LoVo (cell line): ENCODE results near the gene MTHFD1L.

Source experiments
- DNase-seq: peaks from one replicate; pipeline ENCODE4 v3.0.0-alpha.2; 2016; ENCODE audit warnings: low spot score

MTHFD1L gene

DNA sequence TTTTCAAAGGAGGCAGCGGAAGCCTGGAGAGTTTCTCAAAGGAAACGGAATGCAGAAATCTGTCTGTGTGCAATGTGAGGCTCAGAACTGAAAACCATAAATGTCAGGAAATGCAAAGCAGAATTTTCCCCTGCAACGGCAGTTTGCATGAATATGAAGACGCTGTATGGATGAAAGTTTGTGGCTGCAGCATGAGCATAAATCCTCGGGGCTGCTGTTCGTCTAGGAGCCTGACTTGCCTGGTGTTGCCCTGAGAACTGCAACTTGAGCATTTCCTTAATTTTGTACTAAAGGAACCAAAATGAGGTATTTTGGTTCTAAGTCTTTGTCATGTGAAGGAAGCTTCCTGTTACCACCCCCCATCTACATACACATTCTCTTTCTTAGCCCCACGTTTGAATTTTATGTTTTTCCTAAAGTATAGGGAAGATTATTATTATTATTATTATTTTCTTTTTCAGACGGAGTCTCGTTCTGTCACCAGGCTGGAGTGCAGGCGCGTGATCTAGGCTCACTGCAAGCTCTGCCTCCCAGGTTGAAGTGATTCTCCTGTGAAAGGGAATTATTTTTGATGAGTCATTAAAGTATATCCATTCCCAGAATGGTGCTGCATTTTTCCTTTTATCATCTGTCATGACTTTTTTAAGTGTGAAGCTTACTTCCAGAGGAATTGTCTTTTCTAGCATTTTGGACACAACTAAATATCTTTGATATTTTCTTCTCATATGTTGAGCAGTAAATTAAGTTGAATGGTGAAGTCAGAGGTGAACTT is 33.1 kb downstream of the MTHFD1L start:
- no peak for DNase-seq

DNA sequence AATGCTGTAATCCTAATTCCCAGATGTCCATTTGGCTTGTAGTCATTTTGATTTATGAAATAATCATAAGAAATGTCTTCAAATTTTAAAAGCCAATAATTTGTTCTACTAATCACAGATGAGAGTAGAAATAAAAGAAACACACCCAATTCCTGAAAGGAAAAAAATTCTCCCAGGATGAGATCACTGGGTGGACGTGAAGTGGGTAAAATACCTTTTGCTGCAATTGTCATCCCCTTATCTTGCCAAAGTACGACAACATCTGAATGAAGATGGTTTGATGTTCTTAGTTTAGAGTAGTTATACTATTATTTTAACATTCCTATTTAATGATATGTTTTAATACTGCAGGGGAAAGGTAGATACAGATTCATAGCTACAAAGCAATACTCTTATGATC is 33.7 kb downstream of the MTHFD1L start:
- DNase-seq: no peak

DNA sequence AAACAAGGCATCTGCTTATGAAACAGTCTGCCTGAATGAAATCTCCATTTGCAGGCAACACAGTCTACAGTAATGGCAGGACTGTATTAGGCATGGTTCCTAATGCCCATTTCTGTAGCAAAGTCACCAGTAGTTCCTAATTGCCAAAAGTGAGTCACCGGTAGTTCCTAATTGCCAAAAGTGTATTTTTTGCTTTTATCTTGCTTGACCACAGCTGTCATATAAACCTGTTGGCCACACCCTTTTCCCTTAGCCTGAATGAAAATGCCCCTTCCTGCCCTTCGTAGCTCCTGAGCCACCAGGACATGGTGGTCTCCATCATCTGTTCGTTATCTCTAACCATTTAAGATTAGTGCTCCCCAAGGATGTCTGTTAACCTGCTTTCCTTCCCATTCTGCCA is 34.5 kb downstream of the MTHFD1L start:
- no peak for DNase-seq

DNA sequence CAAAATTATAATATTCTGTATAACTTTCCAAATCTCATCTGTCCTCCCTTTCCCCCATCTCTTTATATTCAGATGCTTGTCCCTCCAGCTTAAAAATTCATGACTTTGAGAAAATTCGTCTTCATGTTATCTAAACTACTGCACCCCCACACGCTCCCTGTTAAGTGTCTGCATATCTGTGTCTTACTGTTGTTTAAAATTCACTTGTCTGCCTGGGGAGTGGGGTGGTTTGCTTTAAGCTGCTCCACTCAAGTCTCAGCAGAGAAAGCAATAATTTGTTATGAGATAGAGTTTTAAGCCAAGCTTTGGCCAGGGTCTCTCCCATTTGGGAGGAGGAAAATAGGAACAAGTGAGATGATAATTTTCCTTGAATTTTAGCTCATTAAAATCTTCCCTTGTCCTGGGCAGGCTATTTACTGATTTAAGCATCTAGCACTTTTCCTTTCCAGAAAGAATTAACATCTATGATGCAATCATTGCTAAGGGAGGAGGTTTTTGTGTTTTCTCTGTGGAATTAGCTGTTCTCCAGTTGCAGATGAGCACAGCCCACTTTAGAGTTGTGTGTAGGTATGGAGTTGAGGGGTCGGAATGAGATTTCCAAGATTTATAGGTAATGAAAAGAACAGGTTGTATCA is 36.8 kb downstream of the MTHFD1L start:
- no peak for DNase-seq

DNA sequence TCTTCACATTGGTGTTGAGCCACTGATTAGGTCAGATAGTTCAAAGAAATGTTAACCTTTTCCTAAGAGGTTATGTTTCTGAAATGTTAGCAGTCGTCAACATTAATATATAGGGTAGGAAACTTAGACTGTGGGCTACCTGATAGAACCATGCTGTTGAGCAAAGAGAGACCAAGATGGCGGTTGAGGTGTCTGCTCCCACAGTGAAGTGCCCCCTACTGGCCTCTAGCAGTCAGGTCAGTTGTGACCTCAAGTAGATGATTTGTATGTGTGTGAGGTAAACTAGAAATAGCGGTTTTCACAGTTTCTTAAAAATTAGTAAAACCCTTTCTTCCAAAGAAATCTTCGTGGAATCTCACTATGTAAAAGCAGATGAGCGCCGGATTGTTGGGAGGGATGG is 40.3 kb downstream of the MTHFD1L start:
- DNase-seq: no peak

DNA sequence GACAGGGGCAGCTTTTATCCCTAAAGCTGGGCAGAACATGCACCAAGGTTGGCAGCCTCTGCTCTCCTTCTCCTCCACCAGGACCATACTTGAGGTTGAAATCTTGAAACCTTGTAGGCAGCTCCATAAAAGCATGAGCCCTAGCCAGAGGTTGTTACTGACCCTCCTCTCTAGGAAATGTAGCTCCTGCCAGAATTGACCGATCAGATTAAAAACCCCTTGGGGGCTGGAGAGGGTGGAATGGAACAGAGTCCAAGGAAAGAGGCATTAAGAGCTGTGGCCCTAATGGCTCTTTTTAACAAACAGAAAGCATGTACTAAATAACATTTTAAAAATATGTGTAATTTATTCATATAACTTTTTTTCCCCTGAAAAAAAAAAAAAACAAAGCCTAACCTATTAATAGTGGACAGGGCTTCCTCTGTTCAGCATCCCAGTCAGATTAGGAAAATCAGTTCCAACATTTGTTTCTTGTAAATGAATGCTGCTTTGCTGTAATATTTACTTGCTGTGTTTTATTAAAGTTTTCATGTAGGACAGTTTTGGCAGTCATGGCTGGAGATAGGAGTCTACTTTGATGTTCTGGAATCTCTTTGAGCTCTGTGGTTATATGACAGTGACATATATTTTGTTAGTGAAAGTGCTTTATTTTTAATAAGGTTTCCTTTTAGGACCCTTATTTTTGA is 41.3 kb downstream of the MTHFD1L start:
- no peak for DNase-seq

DNA sequence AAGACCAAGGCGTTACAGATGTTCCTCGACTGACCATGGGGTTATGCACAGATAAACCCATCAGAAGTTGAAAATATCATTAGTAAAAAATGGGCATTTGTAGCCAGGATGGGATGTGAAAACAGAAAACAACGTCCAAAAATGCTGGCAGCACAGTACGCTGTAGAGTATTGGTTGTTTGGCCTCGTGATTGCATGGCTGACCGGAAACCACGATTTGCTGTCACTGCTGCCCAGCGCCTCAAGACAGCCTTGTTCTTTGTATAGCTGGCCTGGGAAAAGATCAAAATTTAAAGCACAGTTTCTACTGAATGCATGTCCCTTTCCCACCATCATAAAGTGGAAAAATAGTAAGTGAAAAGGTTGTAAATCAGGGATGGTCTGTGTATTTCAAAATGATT is 41.9 kb downstream of the MTHFD1L start:
- DNase-seq: no peak

DNA sequence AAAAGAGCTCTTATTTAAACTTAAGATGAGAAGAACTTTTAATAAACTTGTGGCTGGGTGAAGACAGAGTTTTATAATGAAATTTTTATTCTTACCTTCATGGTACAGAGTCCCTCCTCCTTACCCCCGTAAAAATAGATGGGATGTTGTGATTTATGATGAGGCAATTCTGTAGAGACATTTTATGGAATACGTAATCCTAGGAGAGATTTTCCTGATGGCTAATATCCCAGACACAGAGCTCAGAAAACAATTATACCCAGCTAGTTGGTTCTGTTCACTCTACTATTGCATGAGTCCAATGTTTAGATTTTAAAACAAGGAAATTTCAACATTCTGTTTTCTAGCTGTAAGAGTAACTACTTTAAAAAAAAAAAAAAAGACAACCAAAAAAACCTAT is 43.4 kb downstream of the MTHFD1L start:
- no peak for DNase-seq

DNA sequence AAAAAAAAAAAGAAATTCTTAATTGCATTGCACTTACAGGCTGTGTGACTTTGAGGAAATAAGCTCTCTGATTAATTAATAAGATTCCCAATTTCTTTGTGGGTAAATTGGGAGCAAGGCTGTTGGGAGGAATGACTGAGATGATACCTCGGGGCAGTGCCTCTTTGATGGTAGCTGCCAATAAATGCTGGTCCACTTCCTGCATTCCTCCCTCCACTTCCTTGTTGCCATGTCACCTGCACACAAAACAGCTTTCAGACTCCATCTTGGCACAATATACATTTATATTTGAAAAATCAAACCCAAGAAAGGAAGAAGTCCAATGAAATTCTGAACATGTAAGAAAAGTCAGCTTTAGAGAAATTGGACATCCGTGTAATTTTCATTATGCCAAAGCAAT is 45.1 kb downstream of the MTHFD1L start:
- DNase-seq: peak; percentile 28

DNA sequence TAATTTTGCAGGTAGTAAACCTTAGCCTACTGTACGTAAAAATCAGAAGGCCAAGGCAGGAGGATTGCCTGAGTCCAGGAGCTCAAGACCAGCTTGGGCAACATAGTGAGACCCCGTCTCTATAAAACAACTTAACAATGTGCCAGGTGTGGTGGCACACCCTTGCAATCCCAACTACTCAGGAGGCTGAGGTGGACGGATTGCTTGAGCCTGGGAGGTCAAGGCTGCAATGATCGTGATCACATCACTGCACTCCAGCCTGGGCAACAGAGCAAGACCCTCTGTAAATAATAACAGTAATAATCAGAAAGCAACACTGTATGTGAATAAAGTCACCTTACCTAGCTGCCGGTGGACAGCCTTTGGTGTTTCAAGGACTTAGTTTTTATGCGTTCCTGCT is 48.9 kb downstream of the MTHFD1L start:
- DNase-seq: no peak

DNA sequence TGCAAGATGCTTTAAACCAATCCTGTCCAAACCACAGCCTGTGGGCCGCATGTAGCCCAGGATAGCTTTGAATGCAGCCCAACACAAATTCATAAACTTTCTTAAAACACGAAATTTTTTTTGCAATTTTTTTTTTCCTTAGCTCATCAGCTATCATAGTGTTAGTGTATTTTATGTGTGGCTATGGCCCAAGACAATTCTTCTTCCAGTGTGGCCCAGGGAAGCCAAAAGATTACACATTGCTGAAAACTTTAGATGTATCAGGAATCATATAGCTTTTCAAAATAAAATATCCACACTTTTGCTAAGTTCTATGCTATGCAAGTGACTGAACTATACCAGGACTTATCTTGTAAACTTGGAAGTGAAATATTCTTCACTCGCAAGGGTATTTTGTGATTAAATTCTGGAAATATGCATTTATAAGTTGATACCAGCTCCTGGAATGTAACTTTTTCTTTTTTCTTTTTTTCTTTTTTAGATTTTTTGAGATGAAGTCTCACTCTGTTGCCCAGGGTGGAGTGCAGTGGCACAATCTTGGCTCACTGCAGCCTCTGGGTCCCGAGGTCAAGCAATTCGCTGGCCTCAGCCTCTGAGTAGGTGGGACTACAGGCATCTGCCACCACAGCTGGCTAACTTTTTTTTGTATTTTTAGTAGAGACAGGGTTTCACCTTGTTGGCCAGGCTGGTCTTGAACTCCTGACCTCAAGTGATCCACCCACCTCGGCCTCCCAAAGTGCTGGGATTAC is 49.8 kb downstream of the MTHFD1L start:
- DNase-seq: no peak

DNA sequence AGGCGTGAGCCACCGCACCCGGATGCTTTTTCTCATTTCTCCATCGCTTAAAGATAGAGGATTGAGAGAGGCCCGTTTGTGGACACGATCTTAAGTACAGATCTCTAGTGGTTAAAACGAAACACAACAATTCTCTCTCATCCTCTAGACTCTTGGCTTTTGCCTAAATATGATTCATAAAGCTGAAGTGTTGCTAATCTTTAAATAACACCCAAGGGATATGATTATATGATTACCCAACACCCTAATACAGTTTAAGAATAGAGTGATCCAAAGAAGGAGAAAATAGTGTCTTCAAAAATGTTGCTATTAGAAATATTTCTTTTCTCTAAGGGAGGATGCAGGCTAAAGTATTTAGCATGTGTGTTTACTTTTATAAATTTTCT is 50.4 kb downstream of the MTHFD1L start:
- DNase-seq: no peak

DNA sequence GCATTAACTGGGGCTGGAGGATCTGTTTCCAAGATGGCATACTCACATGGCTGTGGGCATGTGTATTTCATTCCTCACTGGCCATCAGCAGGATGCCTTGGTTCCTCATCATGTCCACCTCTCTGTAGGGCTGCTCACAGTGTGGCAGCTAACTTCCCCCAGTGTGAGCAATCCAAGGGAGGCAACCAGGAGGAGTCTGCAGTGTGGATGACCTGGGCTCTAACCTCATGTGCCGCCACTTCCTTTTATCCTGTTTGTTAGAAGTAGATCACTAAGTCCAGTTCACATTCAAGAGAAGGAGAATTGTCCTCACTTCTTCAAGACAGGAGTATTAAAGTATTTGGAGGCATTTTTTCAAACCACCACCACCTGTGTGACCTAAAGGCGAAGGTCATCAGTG is 54.4 kb downstream of the MTHFD1L start:
- no peak for DNase-seq

DNA sequence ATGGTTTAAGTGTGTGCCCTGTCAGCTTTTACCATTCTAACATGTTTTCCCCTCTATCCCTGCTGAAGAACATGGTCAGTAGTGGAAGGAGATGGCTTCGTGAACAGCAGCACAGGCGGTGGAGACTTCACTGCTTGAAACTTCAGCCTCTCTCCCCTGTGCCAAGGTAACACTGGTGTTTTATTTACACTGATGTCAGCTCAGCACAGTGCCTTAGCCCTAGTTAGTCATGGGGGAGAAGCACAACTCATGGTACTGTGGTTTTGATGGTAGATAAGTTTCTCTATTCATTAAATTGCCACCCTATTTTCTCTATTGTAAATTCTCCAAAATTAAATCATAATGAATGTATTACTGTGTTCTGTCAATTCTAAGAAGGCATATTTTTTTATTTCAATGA is 56.6 kb downstream of the MTHFD1L start:
- no peak for DNase-seq

DNA sequence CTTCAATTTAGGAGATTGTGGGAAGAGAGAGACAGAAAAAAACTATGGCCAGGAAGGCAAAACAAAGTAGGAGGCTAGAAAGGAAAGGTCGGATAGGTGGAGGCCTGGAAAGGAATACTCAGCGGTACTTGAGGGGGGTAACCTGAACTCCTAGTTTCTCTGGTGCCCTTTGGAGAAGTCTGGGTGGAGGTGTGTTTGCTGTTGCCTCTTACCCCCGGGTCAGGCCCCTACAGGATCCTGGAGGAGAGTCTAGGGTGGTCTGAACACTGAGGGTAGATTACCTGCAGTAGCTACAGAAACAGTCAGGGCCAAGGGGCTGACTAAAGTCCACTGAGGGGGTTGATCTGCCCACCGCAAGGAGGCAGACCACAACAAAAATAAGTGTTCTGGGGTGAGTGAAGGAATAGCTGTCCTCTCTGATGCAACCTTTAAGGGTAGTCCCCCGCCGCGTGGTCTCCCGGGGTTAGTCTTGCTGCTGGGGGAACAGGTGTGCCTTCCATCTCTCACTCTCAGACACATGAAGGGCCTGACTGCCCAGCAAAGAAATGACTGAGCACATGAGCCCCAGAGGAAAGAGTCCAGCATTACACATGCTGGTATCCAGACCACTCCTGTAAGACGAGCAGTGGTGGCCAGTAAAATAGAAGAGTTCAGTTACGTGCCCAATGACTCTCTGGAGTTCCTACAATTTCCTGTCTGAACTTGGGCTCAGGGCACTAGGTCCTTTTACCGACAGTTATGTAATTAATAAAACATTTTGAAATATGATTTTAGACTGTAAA is 59.5 kb downstream of the MTHFD1L start:
- no peak for DNase-seq

DNA sequence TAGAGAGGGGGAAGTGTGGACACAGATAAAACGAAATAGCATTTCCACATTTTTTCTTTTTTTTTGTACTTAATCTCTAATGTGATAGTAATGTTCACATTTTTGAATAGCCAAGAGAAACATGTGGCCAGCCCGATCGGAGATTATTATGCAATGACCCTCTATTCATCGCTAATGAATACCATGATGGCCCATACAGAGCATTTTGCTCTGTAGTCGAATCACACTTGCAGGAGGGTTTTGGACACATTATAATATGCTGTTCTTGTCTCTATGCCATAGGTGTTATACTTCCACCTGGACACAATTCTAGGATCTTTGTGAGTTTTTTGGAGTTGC is 60.1 kb downstream of the MTHFD1L start:
- DNase-seq: no peak

DNA sequence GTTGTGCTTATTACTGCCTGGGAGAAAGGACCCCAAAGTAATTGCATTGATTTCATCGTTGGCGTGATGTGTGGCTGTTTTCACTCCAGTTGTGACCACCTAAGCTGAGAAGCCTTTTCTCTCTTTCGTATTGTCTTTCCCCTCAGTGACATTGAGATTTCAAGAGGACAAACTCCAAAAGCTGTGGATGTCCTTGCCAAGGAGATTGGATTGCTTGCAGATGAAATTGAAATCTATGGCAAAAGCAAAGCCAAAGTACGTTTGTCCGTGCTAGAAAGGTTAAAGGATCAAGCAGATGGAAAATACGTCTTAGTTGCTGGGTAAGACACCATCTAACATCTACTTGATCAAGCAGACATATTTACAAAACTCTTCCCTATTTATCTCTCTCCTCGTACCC is 60.5 kb downstream of the MTHFD1L start:
- no peak for DNase-seq

DNA sequence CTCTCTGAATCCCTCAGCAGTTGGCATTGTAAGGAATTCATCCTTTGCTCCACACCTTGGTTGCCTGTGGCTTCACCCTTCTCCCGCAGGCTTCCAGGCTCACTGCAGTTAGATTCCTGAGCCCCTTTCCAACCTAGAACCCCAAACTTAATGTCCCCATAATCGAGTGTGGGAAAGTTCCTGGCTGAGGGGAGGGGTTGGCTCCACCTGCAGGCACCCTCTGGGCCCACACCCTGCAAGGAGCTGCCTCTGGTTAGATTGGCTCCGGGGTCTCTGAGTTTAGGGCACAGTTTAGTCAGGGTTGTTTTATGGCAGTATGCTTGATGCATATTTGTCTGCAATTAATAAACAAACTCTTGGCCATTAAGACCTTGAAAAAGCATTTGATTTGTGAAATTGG is 63.4 kb downstream of the MTHFD1L start:
- DNase-seq: no peak

DNA sequence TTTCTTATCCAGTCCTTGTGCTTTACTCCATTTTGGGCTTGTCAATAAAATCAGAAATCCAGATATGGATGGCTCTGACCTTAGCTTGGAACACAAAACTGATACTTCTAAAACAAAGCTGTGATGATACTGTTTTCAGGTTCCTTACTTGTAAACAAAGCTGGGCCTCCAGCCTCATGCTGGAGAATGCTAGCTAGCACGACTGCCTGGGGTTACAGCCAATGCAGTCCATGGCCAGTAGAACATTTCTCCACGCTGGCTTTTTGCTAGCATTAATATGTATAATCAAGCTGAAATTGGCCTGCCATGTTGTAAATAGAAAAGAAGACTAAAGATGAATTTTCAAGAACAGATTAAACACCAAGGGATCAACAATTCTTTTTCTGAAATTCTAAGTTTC is 63.9 kb downstream of the MTHFD1L start:
- no peak for DNase-seq

DNA sequence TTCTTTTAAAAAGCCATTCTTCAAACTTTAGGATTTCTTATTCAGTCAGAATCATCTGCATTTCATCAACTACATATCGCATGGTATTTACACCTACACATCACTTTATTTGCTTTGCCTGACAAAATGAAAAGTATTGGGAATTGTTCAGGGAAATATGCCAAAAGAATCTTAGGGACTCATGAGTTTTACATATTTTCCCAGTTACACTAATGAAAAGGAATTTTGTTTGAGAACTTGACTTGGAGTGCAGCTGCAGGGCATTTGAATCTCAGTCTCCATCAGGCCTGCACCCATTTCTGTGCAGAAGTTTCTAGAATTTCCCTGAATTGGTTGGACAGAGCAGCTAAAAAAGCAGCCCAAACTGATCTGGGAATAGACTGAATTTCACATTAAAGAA is 65.3 kb downstream of the MTHFD1L start:
- DNase-seq: no peak

DNA sequence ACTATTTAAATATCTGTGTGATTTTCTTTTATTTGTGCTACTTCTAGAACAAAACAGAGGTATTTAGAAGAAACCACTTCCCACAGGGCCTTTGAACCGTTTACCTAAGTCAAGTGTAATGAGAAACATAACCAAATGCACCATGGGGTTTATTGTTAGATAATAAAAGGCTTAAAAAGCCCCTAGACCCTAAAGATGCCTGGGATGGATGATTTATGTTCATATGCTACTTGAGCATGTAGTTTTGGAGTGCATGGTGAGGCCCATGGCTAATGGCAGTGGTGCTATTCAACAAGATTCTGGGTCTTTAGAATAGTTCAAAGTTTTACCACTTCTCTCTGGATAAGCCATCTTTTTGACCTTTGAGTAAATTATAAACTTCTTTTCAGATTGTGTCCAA is 65.9 kb downstream of the MTHFD1L start:
- no peak for DNase-seq

DNA sequence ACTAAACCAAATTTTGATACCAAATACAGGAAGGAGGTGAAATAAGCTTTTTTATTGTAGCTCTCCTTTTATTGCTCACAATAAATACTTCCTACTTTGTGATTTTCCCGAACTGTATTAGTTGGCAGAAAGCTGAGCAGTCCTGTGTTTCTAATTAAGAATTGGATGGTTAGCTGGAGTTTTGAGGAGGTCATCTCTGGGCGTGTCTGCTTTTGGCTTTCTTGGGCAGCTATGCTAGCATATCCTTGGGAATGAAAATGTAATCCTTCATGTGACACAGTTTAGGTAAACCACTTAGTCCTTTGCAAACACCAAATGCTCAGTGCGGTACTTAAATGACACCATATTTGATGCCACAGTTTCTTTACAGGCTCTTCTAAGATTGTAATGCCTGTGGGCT is 67.5 kb downstream of the MTHFD1L start:
- DNase-seq: no peak
